ENCODE data around the gene PTPRE. TPM values are rescaled to one million over a fixed set of nuclear protein-coding genes. Genes with fewer than 3 reads are reported as not detected.

The PTPRE gene
- polyA plus RNA-seq, 1 of the 3 experiments (the other 2 are of a cell fraction), result 11.8 TPM

DNA sequence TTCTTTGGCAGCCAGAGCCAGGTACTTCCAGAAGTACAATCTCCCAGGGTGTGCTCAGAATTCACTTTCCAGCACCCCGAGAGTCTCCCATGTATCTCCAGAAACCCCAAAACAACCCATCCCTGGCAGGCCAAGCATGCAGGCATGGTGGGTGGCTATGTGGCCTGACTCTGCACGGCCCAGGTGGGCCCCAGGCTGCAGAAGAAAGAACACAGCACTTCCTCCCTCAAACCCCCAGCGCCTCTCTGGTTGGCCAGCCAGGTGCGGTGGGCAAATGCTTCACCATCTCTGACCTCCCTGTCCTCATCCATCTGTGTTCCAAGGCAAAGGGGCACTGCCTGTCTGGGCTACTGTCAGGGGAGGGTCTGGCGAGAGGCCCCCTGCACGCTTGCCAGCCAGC lies 119.0 kb downstream of the PTPRE start:
- Histone ChIP-seq H3K9ac (no peak overlapping the region), H3K36me3 (replicated peaks in 1 of 2; ENCODE audit: control insufficient read depth in 1 of 2, insufficient read depth in 2 of 2, low read length in 1 of 2) (no peaks in the 10 kb centered on the region), H3F3A (replicated peaks; ENCODE audit: insufficient read depth) (no peaks in the 10 kb centered on the region), H3K4me3 (ENCODE audit: low read depth in 2 of 2, low read length in 1 of 2) (no peak overlapping the region), H3K27me3 (ENCODE audit: insufficient read depth) (no peaks in the 10 kb centered on the region), H3K9me2 (no peaks in the 10 kb centered on the region), H3K27ac (ENCODE audit: low read depth in 2 of 2, low read length in 1 of 2) (no peak overlapping the region), H3K79me2 (ENCODE audit: insufficient read depth) (no peaks in the 10 kb centered on the region), H4K20me1 (ENCODE audit: insufficient read depth) (no peaks in the 10 kb centered on the region), H3K9me3 (no peaks in the 10 kb centered on the region), H2AFZ (ENCODE audit: low read depth) (no peak overlapping the region), H3K4me1 (ENCODE audit: control insufficient read depth in 1 of 2, insufficient read depth in 2 of 2, low read depth in 1 of 2, low read length in 1 of 2) (peaks cover 0 to 6% of the 10 kb centered on the region in 2 experiments; a peak in 2 of 4 replicates), H3K4me2 (no peak overlapping the region)
- 70% methylated on average over 2 of the region's 6 CpGs for WGBS (ENCODE audit: low lambda C conversion rate)
- ChIA-PET CTCF (interaction anchor here (0.8 to 4.1 kb wide), 5 partner anchors 10 to 238 kb away, joined by 3 to 19 read pairs (median 8); partner anchors contain the start of gene PTPRE), POLR2A (no interaction called here)
- no peak for DNase-seq
- TF ChIP-seq JUND (IDR thresholded peaks at IDR 0.05), result no peak
- TF ChIP-seq TCF12 (IDR thresholded peaks at IDR 0.05), result no peak
- TF ChIP-seq, protein P1, sequence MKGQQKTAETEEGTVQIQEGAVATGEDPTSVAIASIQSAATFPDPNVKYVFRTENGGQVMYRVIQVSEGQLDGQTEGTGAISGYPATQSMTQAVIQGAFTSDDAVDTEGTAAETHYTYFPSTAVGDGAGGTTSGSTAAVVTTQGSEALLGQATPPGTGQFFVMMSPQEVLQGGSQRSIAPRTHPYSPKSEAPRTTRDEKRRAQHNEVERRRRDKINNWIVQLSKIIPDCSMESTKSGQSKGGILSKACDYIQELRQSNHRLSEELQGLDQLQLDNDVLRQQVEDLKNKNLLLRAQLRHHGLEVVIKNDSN (IDR thresholded peaks at IDR 0.05; ENCODE audit: borderline replicate concordance, low read depth), result no peak
- no peak for TF ChIP-seq GABPA (IDR thresholded peaks at IDR 0.05; ENCODE audit: low read depth)
- TF ChIP-seq, protein P2, sequence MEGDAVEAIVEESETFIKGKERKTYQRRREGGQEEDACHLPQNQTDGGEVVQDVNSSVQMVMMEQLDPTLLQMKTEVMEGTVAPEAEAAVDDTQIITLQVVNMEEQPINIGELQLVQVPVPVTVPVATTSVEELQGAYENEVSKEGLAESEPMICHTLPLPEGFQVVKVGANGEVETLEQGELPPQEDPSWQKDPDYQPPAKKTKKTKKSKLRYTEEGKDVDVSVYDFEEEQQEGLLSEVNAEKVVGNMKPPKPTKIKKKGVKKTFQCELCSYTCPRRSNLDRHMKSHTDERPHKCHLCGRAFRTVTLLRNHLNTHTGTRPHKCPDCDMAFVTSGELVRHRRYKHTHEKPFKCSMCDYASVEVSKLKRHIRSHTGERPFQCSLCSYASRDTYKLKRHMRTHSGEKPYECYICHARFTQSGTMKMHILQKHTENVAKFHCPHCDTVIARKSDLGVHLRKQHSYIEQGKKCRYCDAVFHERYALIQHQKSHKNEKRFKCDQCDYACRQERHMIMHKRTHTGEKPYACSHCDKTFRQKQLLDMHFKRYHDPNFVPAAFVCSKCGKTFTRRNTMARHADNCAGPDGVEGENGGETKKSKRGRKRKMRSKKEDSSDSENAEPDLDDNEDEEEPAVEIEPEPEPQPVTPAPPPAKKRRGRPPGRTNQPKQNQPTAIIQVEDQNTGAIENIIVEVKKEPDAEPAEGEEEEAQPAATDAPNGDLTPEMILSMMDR (IDR thresholded peaks at IDR 0.05), result no peak
- TF ChIP-seq RFX5 (IDR thresholded peaks at IDR 0.05; ENCODE audit: low read length), result no peak
- TF ChIP-seq, protein P3, sequence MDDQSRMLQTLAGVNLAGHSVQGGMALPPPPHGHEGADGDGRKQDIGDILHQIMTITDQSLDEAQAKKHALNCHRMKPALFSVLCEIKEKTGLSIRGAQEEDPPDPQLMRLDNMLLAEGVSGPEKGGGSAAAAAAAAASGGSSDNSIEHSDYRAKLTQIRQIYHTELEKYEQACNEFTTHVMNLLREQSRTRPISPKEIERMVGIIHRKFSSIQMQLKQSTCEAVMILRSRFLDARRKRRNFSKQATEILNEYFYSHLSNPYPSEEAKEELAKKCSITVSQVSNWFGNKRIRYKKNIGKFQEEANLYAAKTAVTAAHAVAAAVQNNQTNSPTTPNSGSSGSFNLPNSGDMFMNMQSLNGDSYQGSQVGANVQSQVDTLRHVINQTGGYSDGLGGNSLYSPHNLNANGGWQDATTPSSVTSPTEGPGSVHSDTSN (IDR thresholded peaks at IDR 0.05), result no peak

DNA sequence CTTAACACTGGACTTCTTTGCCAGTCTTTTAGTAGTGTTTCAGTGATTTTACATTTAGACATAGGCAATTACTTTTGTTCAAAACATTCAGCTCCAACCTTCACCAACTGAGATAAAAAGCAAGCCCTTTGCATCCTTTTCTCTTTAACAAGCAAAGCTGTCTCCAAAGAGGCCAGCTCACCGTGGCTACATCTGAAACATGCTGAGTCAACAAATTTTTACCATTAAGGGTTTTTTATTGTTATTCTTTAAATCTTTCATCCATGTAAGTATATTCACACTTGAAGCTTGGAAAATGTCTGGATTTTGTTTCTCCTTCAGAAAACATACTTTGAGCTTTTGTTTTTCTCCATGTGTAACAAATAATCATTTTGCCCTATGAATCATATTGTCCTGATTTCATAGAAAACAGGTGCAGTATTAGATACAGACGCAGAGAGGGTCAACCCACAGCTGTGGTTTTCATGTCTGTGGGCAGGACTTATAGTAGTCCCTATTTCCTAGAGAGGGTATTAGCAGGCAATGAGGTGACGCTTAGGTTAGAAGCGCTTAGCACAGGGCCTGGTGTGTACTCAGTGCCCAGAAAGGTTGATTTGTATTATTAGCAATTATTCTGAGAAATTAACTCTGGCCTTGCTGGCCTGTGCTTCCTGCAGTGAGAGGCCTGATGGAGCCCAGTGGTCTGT lies 119.9 kb downstream of the PTPRE start:
- no peak for DNase-seq
- Histone ChIP-seq H3K9me3 (no peaks in the 10 kb centered on the region), H3K79me2 (ENCODE audit: insufficient read depth) (no peaks in the 10 kb centered on the region), H3K27ac (ENCODE audit: low read depth in 2 of 2, low read length in 1 of 2) (no peak overlapping the region), H3K9me2 (no peaks in the 10 kb centered on the region), H3F3A (replicated peaks; ENCODE audit: insufficient read depth) (no peaks in the 10 kb centered on the region), H3K4me1 (ENCODE audit: control insufficient read depth in 1 of 2, insufficient read depth in 2 of 2, low read depth in 1 of 2, low read length in 1 of 2) (peaks cover 0 to 6% of the 10 kb centered on the region in 2 experiments; a peak in 2 of 4 replicates), H3K27me3 (ENCODE audit: insufficient read depth) (no peaks in the 10 kb centered on the region), H3K4me2 (no peak overlapping the region), H3K36me3 (replicated peaks in 1 of 2; ENCODE audit: control insufficient read depth in 1 of 2, insufficient read depth in 2 of 2, low read length in 1 of 2) (no peaks in the 10 kb centered on the region), H2AFZ (ENCODE audit: low read depth) (no peak overlapping the region), H3K9ac (no peak overlapping the region), H4K20me1 (ENCODE audit: insufficient read depth) (no peaks in the 10 kb centered on the region), H3K4me3 (ENCODE audit: low read depth in 2 of 2, low read length in 1 of 2) (no peak overlapping the region)
- 74% methylated on average over 4 of the region's 4 CpGs for WGBS (ENCODE audit: low lambda C conversion rate)
- CTCF ChIA-PET, result interaction anchor here (0.7 to 4.1 kb wide), 9 partner anchors 9 to 237 kb away, joined by 3 to 19 read pairs (median 3); partner anchors contain the start of gene PTPRE
- TF ChIP-seq CHD2 (IDR thresholded peaks at IDR 0.05; ENCODE audit: low read length, partially characterized antibody) (no peak), FOXM1 (IDR thresholded peaks at IDR 0.05; ENCODE audit: low read depth) (no peak), YY1 (IDR thresholded peaks at IDR 0.05; ENCODE audit: low read depth) (no peak), SMC3 (IDR thresholded peaks at IDR 0.05; ENCODE audit: low read depth, low read length) (no peak), RXRA (IDR thresholded peaks at IDR 0.05; ENCODE audit: borderline replicate concordance, low read depth) (no peak)
- POLR2A ChIA-PET, result no interaction called here
